HG02759 (cell line): ENCODE data around the gene MYL10.

Experiments
- ATAC-seq: cut with Tn5 transposase; IDR thresholded peaks from one replicate; pipeline ENCODE4 v1.9.1; 2021; ENCODE audit warnings: mild to moderate bottlenecking, moderate library complexity; ENCODE audit not compliant: unreplicated experiment

MYL10 gene

DNA sequence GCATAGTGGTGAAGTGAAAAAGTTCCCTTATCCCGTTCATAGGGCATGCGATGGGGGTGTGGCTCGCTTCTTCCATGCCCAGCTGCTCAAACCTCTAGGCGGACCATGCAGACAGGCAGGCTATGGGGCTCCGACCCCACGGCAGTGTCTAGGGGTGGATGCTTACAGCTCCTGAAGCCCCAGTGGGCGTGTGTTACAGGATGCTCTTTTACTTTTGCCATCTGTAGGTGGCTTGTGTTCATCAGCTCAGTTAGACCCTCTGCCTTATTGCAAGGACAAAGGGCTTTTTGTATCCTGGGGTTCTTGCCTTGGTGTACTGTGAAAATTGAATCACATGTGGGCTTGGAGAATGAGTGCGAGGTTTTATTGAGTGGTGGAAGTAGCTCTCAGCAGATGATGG, at the start of gene MYL10:
Gene MYL10, minus strand, starts transcription at position 126 of the 400 bp plus-strand sequence. CDS start 178 bp downstream, outside the sequence.
- ATAC-seq, result no peak

DNA sequence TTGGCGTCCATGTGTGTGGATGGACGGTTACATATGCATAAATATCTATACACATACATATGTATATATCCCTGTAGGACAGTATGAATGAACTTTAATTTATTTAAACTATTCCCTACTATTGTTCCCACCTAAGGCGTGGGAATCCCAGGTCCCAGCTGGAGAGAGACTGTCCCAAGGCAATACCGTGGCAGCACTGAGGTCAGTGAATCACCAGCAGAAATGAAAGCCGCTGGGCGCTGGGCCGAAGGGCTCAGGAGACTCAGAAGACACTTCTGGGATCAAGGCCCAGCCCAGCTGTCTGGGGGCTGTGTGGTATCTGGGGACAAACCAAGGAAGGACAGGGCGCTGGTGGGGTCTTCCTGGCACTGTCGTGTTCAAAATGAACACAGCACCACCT, 49.6 kb upstream of the MYL10 start:
- no peak for ATAC-seq

DNA sequence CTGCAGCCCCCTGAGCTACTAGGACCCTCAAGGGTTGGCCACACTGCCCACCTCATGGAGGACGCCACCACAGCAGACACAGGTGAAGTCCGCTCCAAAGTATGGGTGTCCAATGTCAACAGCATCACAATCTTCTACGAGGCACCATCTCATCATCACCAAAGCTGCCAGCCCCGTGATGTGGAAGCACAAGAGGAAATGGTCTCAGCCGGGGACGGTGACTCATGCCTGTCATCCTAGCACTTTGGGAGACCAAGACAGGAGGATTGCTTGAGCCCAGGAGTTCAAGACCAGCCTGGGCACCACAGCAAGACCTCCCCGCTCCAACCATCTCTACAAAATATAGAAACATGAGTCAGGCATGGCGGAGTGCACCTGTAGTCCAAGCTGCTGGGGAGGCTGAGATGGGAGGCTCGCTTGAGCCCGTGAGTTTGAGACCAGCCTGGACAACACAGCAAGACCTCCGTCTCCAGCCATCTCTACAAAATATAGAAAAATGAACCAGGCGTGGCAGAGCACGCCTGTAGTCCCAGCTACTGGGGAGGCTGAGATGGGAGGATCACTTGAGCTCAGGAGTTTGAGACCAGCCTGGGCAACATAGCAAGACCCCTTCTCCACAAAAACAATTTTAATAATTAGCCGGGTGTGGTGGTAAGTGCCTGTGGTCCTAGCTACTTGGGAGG, 48.8 kb upstream of the MYL10 start:
- ATAC-seq, result no peak

DNA sequence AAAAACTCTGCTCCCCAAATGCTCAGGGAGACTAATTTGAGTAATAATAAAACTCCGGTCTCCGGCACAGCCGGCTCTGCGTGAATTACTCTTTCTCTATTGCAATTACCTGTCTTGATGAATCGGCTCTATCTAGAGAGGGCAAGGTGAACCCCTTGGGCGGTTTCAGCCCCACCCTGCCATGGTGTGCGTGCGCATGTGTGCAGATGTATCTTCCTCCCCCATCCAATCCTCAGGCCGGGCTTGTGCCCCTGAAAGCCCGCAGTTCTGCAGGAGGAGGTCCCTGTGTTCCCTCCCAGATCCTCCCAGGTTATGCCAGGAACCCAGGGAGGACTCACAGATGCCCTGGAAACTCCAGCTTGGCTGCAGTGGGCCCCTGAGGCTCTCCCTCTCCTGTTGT, 48.3 kb upstream of the MYL10 start:
- no peak for ATAC-seq

DNA sequence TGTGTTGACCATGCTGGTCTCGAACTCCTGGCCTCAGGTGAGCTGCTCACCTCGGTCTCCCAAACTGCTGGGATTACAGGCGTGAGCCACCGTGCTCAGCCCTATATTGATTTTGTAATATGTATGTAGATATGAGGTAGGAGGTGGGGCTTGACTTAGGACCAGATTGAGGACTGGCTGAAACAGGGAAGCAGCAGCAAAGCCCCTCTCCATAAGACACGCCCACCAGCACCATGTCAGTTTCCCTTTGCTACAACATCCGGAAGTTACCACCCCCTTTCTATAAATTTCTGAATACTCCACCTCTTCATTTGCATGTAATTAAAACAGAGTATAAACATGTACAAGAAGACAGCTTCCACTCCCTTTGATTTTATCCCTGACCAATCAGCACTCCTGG, 47.9 kb upstream of the MYL10 start:
- no peak for ATAC-seq

DNA sequence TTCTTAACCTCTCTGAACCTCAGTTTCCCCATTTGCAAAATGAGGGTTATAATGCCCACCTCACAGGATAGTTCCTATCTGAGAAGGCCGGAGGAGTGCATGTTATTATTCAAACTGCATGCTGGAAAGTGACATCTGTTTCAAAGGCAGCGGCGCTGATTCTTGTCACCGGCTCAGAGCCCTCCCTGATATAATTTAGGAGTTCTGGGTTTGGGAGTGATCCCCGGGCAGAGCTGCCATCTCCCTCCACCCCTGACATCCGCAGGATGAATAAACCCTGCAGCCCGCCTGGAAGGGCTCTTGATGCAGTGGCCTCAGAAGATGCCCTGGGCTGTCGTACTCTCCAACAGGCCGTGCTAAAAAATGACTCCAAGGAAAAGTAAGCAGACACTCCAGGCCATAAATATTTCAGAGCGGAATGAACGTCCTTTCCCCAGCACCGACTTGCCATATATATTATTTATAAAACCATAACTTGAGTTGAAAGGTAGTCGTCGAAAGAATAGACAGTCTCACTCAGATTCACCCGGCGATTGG, 47.0 kb upstream of the MYL10 start:
- no peak for ATAC-seq

DNA sequence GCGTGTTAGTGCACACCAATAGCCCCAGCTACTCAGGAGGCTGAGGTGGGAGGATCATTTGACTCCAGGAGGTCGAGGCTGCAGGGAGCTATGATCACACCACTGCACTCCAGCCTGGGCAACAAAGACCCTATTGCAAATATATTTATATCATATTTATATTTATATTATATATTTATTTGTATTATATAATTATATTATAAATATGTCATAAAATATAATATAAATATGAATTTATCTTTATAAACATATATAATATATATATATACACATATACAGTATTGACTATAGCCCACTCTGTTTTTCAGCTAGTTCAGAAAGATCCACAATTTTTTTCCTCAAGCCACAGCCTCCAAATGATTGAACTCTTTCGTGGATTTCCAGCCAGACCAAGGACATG, 45.3 kb upstream of the MYL10 start:
- ATAC-seq, result no peak

DNA sequence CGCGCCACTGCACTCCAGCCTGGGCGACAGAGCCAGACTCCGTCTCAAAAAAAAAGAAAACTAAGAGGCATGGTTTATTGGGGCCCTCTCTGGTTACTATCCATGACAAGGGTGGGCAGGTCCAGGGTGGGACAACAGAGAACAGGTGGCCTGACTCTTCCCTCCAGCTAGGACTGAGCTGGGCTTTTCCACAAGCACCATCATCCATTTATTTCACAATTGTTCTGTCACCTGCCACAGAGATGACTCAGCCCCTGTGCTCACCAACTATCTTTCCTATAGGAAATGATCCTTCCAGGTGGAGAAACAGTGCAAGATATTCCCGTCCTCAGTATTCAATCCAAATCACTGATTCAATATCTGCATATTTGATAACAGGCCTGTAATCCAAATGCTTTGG, 44.9 kb upstream of the MYL10 start:
- no peak for ATAC-seq

DNA sequence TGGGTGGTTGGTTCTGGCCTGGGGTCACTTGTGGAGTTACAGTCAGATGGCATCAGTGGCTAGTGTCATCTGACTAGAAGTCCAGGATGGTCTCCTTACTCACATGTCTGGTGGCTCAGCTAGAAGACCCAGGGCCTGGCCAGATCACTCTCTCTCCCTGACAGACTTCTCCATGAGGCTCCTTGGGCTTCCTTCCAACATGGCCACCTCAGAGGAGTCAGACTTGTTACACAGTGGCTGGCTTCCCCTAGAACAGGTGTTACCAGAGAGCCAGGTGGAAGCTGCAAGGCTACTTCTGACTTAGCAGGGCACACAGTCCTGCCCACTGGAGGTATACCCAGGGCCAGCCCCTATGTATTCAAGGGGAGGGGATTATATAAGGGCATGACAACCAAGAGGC, 44.2 kb upstream of the MYL10 start:
- ATAC-seq, result no peak

DNA sequence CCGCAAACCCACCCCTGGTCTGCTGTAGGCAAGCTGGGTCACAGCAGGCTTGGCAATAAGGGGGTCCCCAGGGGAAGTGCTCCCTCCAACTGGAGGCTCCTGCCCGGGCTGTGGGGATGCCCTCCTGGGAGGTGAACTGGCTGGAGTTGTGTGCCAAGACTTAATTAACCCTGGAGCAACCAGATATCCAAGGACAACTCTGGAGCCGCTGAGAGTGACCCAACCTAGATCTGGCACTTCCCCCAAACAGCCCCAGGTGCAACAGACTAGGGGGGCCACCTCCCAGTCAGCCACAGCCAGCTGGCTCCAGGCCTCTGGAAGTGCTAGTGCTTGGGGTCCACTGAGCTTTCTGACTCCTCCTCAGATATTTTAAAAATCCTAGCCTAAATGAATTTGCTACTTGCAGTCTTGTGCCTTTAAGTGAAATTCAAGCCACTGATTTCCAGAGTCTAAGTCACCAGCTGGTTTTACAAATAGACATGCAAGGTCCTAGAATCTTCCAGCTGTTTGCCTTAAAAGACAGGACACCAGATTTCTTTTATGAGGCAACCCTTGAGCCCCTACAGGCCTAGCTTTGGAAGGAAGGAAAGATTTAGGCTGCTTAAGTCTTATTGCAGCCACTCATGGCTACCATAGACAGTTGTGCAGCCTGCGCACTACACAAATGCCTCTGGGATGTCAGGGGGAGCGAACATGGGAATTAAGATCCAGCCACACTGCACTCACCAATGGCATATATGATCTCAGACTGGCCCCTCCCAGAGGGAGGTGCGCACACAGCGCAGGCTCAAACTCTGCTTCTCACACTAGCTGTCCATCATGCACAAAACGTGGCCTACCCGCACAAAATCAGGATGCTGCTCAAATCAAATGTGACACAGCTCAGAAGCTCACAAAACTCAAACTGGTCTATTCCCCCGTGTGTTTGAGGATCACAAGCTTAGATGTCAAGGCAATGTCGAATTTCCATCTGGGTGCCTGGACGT, 42.6 kb upstream of the MYL10 start:
- no peak for ATAC-seq

DNA sequence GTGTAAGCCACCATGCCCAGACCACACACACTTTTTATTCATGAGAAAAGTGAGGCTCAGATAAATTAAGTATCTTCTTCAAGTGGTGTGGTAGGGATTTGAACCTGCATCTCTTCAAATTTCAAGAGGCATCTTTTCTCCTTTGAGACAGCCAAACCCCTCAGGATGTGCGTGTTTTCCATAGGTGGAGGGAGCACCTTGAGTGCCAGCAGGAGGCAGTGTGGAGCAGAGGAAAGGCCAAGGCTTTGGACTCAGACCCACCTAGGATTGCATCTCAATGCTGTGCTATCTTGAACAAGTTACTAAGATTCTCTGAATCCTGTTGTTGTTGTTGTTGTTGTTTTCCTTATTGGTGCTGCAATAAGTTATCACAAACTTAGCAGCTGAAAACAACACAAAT, 40.2 kb upstream of the MYL10 start:
- no peak for ATAC-seq

DNA sequence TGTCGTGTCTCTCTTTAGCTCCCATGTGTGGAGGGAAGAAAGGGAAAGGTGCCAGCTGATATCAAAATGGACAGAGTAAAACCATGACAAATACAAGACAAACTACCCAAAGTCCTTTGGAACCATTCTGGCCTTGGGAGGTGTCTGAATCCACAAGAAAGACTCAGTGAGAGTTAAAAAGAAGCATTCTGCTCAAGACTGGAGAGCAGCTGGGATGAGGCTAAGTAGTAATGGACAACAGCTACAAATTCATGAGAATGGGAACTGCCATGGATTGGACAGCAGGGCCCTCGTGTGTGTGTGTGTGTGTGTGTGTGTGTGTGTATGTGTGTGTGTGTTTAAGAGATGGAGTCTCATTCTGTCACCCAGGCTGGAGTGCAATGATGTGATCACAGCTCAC, 39.6 kb upstream of the MYL10 start:
- ATAC-seq, result no peak

DNA sequence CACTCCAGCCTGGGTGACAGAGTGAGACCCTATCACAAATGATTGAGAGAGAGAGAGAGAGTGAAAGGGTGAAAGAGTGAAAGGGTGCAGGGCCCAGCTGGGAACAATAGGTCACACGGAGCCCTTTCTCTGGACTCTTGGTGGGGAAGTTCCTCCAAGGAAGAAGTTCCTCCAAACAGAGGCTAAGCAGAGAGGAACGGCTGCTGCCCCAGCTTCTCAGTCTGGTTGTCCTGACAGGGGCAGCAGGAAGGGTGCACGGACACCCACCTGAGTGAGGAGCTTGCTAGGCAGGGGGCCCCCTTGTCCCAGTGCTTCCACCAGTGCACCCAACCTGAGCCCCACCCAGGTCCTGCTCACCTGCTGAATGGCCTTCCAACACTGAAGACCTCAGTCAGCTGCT, 38.8 kb upstream of the MYL10 start:
- no peak for ATAC-seq

DNA sequence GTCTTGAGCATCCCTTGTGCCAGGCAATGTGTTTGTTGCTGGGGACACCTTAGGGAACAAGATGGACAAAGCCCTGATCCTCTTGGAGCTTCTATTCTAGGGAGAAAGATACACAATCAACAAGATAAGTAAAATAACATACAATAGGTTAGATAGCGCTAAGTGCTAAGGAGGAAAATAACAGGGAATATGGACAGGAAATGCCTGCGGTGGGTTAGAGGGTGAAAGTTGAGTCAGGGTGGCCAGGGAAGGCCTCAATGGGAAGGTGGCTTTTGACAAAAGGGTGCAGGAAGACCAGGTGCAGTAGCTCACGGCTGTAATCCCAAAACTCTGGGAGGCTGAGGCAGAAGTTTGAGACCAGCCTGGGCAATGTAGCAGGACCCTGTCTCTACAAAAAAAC, 38.3 kb upstream of the MYL10 start:
- ATAC-seq, result no peak

DNA sequence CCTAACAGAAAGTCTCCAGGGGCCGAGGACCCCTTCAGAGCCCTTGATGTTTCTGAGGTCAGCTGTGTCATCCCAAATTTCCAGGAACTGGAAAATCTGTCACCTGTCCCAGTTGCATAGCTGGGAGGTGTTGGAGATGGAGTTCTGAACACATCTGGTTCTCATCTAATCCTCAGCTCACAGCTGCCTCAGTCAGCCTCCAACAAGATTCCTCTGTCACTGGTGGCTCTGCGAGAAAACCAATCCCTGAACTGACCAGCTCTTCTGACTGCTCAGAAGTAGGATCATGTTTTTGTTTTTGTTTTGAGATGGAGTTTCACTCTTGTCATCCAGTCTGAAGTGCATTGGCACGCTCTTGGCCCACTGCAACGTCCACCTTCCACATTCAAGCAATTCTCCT, 37.6 kb upstream of the MYL10 start:
- ATAC-seq, result no peak

DNA sequence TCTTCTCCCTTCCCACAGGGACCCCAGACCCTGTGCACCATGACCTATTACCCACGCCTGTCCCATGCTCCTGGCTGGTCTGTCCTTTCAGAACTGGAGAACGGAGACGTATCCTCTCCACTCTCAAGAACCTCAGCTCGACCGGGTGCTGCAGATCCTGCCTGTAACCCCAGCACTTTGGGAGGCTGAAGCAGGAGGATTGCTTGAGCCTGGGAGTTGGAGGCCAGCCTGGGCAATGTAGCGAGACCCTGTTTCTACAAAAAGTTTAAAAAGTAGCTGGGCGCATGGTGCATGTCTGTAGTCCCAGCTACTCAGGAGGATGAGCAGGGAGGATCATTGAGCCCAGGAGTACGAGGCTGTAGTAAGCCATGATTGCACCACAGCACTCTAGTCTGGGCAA, 37.2 kb upstream of the MYL10 start:
- no peak for ATAC-seq

DNA sequence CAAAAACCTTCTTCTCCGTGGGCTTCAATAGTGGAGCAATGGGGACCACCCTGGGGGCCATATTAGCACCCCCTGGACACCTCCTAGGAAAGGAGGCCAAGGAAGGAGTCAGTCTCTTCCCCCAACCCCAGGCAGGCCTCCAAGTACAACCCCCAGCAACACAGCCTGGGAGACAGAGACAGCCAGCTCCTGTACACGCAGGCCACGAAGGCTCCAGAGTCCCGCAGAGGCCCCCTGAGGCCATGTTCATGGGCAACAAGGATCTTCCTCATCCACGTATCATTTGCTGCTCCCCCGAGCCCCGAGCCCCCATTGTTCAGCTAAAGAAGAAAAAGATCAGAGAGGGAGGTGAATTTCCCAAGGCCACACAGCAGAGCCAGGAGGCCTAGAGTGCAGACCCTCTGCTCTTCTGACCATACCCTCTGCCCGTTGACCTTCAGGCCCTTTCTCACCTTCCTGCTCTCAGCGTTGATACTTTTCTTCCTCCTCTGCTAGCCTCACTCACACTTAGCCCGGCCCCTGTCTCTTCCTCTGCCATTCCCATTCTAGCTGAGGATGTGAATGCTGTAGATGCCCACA, 35.9 kb upstream of the MYL10 start:
- ATAC-seq, result no peak

DNA sequence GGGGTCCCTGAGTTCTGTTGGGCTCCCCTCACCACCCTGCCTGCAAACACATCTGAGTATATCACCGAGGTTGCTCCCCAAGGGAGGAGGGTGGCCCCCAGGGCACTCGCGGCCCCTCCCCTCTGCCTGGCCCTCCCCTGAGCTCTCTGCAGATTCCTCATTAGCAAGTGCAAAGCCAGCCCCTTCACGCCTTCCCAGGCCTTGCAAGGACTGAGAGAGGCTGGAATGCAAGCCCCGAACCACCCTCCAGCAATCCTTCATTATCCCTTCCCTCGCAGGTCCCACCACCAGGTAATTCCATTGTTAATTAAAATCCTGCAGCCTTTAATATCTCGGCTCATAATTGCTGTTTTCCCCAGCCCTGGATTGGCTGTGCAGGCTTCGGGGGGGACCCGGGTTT, 35.3 kb upstream of the MYL10 start:
- ATAC-seq, result no peak

DNA sequence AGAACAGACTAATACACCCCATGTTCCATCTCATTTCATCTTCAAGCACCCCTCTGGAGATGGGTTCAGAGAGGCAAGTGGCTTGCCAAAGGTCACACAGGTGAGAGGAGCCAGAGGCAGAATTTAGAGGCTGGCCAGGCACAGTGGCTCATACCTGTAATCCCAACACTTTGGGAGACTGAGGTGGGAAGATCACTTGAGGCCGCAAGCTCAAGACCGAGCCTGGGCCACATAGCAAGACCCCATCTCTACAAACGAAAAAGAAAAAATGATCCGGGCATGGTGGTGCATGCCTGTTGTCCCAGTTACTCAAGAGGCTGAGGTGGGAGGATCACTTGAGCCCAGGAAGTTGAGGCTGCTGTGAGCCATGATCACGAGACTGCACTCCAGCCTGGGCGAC, 34.7 kb upstream of the MYL10 start:
- no peak for ATAC-seq

DNA sequence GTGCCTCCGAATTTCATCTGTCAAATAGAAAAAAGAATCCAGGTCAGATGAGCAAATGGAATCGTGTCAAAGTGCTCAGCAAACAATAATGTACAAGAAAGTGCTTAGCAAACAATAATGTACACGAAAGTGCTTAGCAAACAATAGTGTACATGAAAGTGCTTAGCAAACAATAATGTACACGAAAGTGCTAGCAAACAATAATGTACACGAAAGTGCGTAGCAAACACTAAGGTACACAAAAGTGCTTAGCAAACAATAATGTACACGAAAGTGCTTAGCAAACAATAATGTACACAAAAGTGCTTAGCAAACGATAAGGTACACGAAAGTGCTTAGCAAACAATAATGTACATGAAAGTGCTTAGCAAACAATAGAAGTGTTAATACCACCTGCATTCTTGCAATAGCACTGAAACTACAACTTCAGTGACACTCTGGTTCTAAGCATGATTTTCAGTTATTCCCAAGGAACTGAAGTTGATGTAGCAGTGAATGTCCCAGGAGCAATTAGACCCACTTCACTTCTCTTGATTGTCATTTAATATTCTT, 33.4 kb upstream of the MYL10 start:
- ATAC-seq, result no peak

DNA sequence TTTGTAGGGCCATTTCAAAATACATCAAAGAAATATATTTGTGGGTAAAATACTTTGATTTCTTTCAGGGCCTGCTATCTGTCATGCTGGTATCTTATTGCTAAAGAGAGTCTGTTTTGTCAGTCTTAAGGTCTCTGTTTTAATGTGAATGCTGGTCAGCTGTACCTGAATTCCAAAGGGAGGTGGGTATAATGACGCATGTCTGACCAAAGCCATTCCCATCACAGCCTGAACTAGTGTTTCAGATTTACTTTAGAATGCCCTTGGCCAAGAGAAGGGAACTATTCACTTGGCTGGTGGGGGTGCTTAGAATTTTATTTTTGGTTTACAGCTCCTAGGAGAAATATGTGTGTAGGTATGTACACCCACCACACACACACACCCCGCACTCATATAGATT, 30.6 kb upstream of the MYL10 start:
- ATAC-seq, result no peak
